SK-N-MC (cell line): ENCODE data around the gene MAP3K12.

Experiments
- DNase-seq: peaks from one replicate; pipeline ENCODE4 v3.0.0-alpha.2; 2011; ENCODE audit warnings: low read depth, low spot score
- H3K27ac ChIP-seq: fragments of 200-600 bp; sonication (generic); 2 replicates; pipeline ENCODE4 v1.5.1; 2016; ENCODE audit warnings: mixed run types
- H3K36me3 ChIP-seq: fragments of 200-600 bp; sonication (generic); 2 replicates; pipeline ENCODE4 v1.6.1; 2017; ENCODE audit warnings: antibody characterized with exemption, low read length, mixed read lengths; ENCODE audit not compliant: insufficient read depth
- H3K4me3 ChIP-seq: fragments of 200-600 bp; sonication (generic); 2 replicates; pipeline ENCODE4 v1.5.1; 2016
- H3K9ac ChIP-seq: fragments of 200-600 bp; sonication (generic); 2 replicates; pipeline ENCODE4 v1.8.0; 2017; ENCODE audit warnings: mixed run types, mixed read lengths; ENCODE audit not compliant: insufficient read length
- H3K9me3 ChIP-seq: fragments of 200-600 bp; sonication (generic); 2 replicates; pipeline ENCODE4 v1.6.1; 2017; ENCODE audit warnings: low read depth, mild to moderate bottlenecking, antibody characterized with exemption, low read length, moderate library complexity, mixed read lengths
- EZH2 ChIP-seq: fragments of 200-600 bp; sonication (generic); IDR thresholded peaks from one replicate; pipeline ENCODE4 v1.6.1; 2017; ENCODE audit warnings: antibody characterized with exemption
- FOXP2 ChIP-seq: optimal IDR thresholded peaks from 2 replicates; pipeline ENCODE3; 2011; ENCODE audit warnings: mild to moderate bottlenecking, moderate library complexity; ENCODE audit not compliant: insufficient read depth; ENCODE audit errors: extremely low read length, control extremely low read depth
- POLR2AphosphoS5 ChIP-seq: IDR thresholded peaks from 2 replicates; pipeline ENCODE4 v1.6.1; 2012; ENCODE audit warnings: mild to moderate bottlenecking, low read depth, low read length, borderline replicate concordance

MAP3K12 gene

DNA sequence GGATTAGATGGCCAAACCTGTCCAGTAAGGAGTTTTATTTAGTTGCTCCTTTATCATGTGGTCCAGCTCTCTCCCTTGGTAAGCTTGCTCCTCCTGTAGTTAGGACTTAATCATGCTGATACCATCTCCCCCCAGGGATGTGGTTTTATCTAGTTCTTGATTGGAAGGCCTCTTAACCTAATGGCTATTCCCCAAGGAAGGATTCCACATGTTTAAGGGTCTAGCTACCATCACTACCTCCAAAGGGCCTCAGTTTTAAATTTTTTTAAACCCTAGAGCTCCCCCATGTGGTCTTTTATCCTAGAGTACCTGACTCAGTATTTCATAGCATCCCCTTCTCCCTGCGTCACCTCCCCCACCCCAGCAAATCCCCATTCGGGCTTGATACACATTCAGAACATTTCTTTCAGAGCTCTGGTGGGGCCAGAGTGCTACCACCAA is 22.5 kb downstream of the MAP3K12 start:
- Histone ChIP-seq H3K9ac (no peak overlapping the region), H3K36me3 (peaks cover 100% of the 10 kb centered on the region), H3K9me3 (no peaks in the 10 kb centered on the region), H3K27ac (peak overlapping the region; percentile 44; the same call in 1 of the 2 replicates), H3K4me3 (no peak overlapping the region)
- no peak for DNase-seq
- TF ChIP-seq EZH2 (no peak), FOXP2 (no peak), POLR2AphosphoS5 (no peak)

DNA sequence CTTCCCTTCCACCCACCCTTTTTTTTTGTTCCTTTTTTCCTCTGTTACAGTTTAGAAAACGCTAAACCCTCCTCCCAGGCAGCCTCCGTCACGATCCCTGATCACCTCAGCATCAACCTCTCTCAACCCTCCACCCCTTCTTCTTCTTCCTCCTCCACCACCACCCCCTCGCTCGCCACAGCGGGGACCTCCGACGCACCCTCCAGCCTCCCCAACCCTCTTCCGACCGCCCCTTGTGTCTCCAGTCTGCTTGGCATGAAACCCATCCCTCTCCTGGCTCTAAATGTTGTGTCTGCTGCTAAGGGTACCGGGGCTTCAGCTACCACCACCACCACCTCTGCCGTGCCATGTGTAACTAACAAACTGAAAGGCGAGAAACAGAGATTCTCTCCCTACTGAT is 24.4 kb downstream of the MAP3K12 start:
- no peak overlapping the region; the same call in 1 of the 2 replicates for H3K27ac ChIP-seq
- TF ChIP-seq FOXP2 (no peak), EZH2 (no peak), POLR2AphosphoS5 (no peak)
- no peaks in the 10 kb centered on the region for H3K9me3 ChIP-seq
- no peak overlapping the region for H3K4me3 ChIP-seq
- H3K36me3 ChIP-seq, result peaks cover 99% of the 10 kb centered on the region
- no peak overlapping the region for H3K9ac ChIP-seq
- DNase-seq, result no peak

DNA sequence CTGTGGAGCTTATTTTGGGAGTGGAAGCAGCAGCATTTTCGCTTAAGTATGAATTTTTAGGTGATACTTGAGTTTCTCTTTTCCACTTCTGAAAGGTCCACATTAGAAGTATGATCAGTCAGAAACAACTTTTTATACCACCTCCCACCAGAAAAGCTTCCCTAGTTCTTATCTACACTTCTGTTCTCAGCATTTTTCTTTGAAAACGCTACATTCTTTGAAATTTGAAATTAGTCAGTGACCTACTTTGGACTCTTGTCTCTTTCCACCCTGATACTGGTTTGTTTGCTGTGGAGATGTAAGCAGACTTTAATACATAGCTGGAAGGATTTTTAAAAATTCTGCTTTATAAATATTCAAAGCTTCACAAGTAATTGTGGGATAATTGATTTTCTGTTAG is 25.2 kb downstream of the MAP3K12 start:
- no peak for TF ChIP-seq FOXP2
- TF ChIP-seq POLR2AphosphoS5, result no peak
- no peak for TF ChIP-seq EZH2
- H3K36me3 ChIP-seq, result peaks cover 99% of the 10 kb centered on the region
- no peaks in the 10 kb centered on the region for H3K9me3 ChIP-seq
- H3K9ac ChIP-seq, result peak overlapping the region; percentile 36
- DNase-seq, result no peak
- H3K27ac ChIP-seq, result no peak overlapping the region
- no peak overlapping the region for H3K4me3 ChIP-seq

DNA sequence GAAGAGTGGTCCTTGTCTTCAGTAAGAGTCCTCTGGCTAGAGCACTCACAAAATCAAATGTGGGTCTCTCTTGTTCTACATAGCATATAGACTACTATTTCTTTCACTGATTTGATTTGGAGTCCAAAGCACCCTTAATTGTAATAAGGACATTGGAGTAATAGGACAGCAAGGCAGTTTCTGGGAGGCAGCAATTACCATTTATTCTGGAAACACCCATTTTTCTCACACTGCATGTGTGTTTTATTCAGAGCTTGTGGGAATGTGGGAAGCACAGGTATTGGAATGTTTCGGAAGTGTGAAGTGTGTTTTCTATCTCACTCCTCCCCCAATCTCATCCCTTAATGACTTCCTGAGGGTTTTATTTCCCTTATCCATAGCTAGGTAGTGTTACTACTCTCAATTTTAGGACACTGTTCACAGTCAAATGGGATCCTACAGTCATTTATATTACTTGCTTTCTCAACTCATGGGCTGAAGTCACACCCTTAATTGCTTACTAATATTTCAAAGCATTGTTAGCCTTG is 27.1 kb downstream of the MAP3K12 start:
- DNase-seq, result no peak
- Histone ChIP-seq H3K36me3 (peaks cover 99% of the 10 kb centered on the region), H3K9me3 (no peaks in the 10 kb centered on the region), H3K4me3 (no peak overlapping the region), H3K9ac (no peak overlapping the region), H3K27ac (peak overlapping the region; percentile 67)
- TF ChIP-seq EZH2 (no peak), POLR2AphosphoS5 (no peak), FOXP2 (no peak)

DNA sequence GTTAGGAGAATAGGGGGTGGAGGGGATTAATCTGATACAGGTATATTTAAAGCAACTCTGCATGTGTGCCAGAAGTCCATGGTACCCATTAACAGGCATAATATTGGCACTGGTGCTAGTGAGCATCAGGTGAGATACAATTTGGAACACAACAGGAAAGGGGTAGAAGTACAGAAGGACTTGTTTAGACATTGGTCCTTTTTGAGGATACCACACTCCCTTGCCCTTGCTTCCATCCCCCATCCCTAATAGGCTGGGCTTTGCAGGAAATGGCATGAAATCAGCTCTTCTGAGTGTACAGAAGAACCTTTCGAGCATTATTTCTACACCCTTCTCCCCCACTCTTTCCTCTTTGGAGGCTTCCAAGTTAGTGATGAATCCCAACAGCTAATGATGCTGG is 31.0 kb downstream of the MAP3K12 start:
- Histone ChIP-seq H3K9ac (no peak overlapping the region), H3K9me3 (no peaks in the 10 kb centered on the region), H3K36me3 (peaks cover 99% of the 10 kb centered on the region), H3K27ac (no peak overlapping the region), H3K4me3 (no peak overlapping the region)
- no peak for DNase-seq
- no peak for TF ChIP-seq FOXP2
- TF ChIP-seq POLR2AphosphoS5, result no peak
- TF ChIP-seq EZH2, result no peak

DNA sequence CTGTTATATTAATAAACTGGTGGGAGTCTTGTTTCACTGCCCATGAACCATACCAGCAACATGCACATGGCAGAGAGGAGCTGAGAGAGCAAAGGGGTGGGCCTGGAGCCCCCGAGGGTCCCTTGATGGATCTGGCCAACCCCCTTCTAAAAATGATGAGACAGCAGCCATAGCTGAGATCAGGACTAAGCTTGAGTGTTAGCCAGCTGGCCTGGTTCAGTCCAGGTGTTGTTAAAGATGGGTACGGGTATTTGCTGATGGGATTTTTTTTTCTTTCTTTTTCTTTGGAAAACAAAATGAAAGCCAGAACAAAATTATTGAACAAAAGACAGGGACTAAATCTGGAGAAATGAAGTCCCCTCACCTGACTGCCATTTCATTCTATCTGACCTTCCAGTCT is 31.4 kb downstream of the MAP3K12 start:
- H3K9ac ChIP-seq, result no peak overlapping the region
- no peak for DNase-seq
- H3K27ac ChIP-seq, result no peak overlapping the region
- no peak overlapping the region for H3K4me3 ChIP-seq
- H3K36me3 ChIP-seq, result peaks cover 99% of the 10 kb centered on the region
- TF ChIP-seq FOXP2, result no peak
- no peak for TF ChIP-seq EZH2
- no peak for TF ChIP-seq POLR2AphosphoS5
- H3K9me3 ChIP-seq, result no peaks in the 10 kb centered on the region

DNA sequence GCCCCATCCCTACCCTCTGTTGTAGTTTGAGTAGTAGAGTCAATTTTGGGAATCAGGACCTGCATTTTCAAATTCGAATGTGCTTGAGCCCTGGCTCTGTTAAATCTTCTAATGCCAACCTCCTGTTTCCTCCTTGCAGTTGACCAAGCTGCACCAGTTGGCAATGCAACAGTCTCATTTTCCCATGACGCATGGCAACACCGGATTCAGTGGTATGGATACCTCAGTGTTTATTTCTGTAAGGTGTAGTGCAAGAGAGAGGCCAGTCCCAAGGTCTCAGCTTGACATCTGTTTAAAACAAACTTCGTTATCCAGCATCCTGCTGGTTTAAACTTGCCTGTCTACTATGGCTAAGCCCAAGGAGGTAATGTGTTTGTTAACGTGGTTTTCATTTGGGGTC is 32.2 kb downstream of the MAP3K12 start:
- TF ChIP-seq POLR2AphosphoS5, result no peak
- no peak for TF ChIP-seq FOXP2
- no peak for TF ChIP-seq EZH2
- no peak overlapping the region for H3K9ac ChIP-seq
- H3K36me3 ChIP-seq, result peaks cover 99% of the 10 kb centered on the region
- H3K9me3 ChIP-seq, result no peaks in the 10 kb centered on the region
- no peak for DNase-seq
- H3K4me3 ChIP-seq, result no peak overlapping the region
- H3K27ac ChIP-seq, result no peak overlapping the region

DNA sequence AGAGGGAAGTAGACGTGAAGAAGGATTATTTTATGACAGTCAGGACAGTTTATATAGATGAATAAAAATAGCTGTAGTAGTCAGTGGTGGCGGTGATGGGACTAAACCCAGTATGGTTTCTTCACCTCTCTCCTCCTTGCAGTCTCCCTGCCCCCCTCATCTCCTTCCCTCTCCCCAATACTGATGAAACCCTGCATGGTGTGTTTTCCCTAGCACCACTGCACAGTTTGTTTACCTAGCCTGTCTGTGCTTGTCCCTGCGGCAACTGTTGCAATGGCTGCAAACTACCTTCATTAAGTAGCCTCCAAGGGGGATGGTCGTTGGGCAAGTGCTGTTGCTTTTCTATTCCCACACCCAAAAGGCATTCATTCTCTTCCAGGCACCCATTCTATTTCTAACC is 32.6 kb downstream of the MAP3K12 start:
- no peak overlapping the region for H3K4me3 ChIP-seq
- no peak overlapping the region for H3K27ac ChIP-seq
- no peak overlapping the region for H3K9ac ChIP-seq
- TF ChIP-seq EZH2, result no peak
- TF ChIP-seq FOXP2, result no peak
- TF ChIP-seq POLR2AphosphoS5, result no peak
- DNase-seq, result no peak
- no peaks in the 10 kb centered on the region for H3K9me3 ChIP-seq
- peaks cover 99% of the 10 kb centered on the region for H3K36me3 ChIP-seq

DNA sequence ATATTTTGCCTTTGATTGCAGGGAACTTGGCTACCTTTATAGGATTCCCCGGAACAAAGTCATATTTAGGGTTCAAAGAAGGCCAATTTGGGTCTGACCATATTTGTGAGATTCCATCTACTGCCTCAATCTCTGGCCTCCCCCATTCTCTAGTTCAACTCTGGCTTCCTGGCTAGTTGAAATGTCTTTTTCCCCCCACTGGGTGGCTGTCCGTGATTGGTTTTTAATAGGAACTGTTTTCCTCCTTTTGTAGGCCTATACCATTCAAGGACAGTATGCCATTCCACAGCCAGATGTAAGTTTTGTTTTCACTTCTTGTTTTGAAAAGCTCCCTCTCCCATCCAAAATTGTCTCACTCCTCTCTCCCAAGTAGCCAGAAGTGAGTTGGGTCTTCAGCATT is 33.6 kb downstream of the MAP3K12 start:
- Histone ChIP-seq H3K9me3 (no peaks in the 10 kb centered on the region), H3K9ac (no peak overlapping the region), H3K36me3 (peaks cover 100% of the 10 kb centered on the region), H3K4me3 (no peak overlapping the region), H3K27ac (0 out of 2 replicates have a peak overlapping the region, but pooled peaks have one; percentile 26)
- TF ChIP-seq EZH2, result no peak
- TF ChIP-seq FOXP2, result no peak
- no peak for TF ChIP-seq POLR2AphosphoS5
- no peak for DNase-seq
